Activated CD4-positive, alpha-beta T cell treated with anti-CD3 and anti-CD28 coated beads for 48 hours (primary cell): ENCODE measurements around the gene TBX2.

Source experiments
- DNase-seq: peaks from one replicate; pipeline ENCODE4 v3.0.0-alpha.2; 2020

The TBX2 gene

DNA sequence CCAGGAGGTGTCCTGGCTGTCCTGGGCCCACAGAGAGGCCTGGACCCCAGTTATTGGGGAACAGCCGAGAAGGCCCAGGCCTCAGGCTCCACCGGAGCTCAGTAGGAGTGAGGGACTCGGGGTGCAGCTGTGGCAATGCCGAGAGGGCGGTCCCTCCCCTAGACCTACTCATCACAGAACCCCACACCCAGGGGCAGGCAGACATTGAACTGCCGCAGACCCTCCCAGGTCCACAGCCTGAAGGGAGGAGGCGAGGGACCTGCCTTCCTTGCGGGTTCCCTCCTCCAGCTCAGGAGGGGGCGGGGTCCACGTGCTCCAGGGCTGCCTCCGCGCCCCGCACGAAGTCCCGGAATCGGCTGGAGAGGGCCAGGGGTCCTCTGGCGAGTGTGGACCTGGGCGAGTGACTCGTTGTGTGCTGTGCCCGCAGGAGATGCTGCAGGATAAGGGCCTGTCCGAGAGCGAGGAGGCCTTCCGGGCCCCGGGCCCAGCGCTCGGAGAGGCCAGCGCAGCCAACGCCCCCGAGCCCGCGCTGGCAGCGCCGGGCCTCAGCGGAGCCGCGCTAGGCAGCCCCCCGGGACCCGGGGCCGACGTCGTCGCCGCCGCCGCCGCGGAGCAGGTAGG is 56.5 kb downstream of the TBX2 start:
- no peak for DNase-seq

DNA sequence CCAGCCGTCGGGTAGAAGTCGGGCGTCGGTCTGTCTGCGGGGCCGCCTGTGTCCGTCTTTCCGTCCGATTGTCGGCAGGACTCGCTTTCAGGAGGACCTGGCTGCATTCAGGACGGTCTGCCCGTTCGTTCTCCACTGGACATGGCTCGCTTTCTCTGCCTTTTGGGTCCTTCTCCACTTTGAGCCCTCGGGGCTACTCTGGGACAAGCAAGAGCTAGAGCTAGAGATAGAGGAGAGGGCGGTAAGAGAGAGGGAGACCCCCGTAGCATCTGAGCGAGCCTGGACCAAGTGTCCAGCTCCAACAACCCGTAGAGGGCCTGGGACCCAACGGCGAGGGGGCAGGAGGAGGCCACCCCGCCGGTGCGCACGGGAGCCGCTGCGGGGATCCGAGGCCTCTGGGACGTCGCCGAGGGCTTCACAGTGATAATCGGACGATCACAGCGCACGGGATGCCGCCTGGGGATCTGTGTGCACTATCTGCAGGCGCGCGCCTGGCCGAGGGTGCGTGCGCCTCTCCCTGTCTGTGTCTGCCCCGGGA is 57.1 kb downstream of the TBX2 start:
- DNase-seq: peak; percentile 41

- DNase-seq: no peak
Observed at GRCh38 chr17:61457226-61457983, 57.8 kb downstream of the TBX2 start.

DNA sequence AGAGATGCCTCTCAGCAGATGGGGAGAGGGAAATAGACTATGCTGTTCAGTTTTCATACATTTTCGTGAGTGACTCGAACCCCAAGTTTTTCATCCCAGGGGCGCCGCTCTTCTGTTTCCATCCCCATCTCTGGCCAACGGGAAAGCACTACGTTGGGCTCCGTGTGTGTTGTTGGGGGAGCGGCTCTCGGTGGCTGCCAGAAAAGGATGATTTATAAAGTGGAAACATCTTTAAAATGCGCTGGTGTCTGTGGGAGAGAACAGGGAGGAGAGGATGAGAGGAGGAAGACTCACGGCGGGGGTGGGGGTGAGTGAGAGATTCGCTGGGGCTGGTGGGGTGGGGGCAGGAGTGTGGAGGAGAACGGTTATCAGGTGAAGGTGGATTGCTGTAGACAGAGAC is 58.4 kb downstream of the TBX2 start:
- no peak for DNase-seq

DNA sequence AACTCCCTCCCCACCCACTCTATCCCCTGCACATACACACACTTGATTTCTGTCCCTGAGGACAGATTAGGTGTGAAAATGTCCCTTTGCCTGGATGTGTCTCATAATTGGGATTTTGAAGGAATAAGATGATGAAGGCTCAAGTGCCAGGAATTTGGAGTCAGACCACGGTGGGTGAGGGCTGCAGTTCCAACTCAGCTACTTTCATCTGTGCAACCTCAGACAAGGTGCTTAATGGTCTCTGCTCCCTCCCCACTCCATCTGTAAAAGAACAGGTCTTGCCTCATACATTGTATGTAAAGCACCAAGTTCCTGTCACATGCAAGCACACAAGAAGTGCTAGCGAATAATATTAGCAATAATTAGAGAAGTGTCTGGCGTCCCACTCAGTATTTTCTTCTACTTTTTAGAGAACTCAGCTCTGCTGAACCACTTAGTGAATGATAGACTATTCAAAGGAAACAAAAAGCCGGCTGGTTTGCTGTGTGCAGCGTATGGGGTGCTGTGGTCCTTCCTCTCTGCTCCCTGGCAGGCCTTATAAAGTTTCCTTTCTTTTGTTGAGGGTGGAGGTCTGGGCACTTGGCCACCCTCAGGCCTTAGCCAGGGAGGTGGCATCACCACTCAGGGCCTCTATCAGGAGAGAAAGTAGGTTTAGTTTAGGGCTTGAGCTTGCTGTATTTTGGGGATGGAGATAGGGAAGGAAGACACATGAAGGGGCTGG is 58.9 kb downstream of the TBX2 start:
- no peak for DNase-seq
